Skin epidermis (tissue), 12 donors: ENCODE measurements around the gene CNOT6L.

Experiments
- H3K27ac ChIP-seq, 21 experiments: fragments of 200-600 bp; sonication (generic) in 11 of 21; one replicate each; pipeline ENCODE4 v1.5.0; 2020; ENCODE audit warnings: mild to moderate bottlenecking in 3 of 21, inconsistent platforms in 2 of 21, moderate library complexity in 2 of 21
- H3K4me3 ChIP-seq, 7 experiments: fragments of 200-600 bp; sonication (generic) in 2 of 7; one replicate each; pipeline ENCODE4 v1.5.0; 2020; ENCODE audit warnings: inconsistent platforms in 2 of 7, mild to moderate bottlenecking in 2 of 7, moderate library complexity in 1 of 7

The CNOT6L gene

GRCh38 chr4:77665381-77666069, 153.6 kb downstream of the CNOT6L start:
- Histone ChIP-seq H3K27ac (no peak overlapping the region), H3K4me3 (no peak overlapping the region)
